GM10266 (cell line): Measurements from ENCODE around the gene OR5A2.

Experiments used
- DNase-seq: peaks from one replicate; pipeline ENCODE4 v3.0.0; 2012; ENCODE audit errors: extremely low spot score
- CTCF ChIP-seq: IDR thresholded peaks from 2 replicates; pipeline ENCODE4 v1.5.1; 2012; ENCODE audit warnings: mild to moderate bottlenecking, low read depth; ENCODE audit not compliant: control insufficient read depth, insufficient read depth; ENCODE audit errors: missing control alignments

Gene OR5A2

GRCh38 chr11:59437770-59438169 is 11.6 kb upstream of the OR5A2 start:
- DNase-seq, result no peak
- TF ChIP-seq CTCF, result no peak

- no peak for DNase-seq
- TF ChIP-seq CTCF, result no peak
Measured at GRCh38 chr11:59436169-59436568, 10.0 kb upstream of the OR5A2 start, which contains the start of gene OR5A1. Gene OR5A1, plus strand, starts transcription at chr11:59436469. Its CDS starts 6,700 bp downstream, at chr11:59443169.

- peak; percentile 75 for TF ChIP-seq CTCF
- peak; percentile 52 for DNase-seq
Measured at GRCh38 chr11:59429924-59430516, 3.8 kb upstream of the OR5A2 start.

DNA sequence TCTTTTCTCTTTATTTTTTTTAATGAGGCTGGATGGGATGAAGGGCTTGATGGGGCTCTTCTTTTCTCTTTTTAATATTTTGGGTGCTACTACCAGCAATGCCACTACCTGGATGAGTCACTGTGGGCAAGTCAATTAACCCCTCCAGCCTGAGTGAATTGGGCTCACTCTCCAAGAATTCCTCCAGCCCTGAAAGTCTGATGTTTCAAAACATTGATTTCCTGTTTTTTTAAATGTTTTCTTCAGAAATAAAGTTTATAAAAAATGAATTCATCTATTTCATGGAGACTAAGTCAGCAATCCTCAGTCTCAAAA is 812 bp upstream of the OR5A2 start:
- no peak for TF ChIP-seq CTCF
- DNase-seq, result no peak

DNA sequence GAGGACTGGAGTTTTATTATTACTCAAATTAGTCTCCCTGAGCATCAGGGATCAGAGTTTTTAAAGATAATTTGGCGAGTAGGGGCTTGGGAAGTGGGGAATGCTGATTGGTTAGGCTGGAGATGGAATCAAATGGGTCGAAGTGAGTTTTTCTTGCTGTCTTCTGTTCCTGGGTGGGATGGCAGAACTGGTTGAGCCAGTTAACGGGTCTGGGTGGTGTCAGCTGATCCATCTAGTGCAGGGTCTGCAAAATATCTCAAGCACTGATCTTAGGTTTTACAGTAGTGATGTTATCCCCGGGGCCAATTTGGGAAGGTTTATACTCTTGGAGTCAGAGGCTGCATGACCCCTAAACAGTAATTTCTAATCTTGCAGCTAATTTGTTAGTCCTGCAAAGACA is 1.1 kb downstream of the OR5A2 start:
- no peak for DNase-seq
- TF ChIP-seq CTCF, result no peak

DNA sequence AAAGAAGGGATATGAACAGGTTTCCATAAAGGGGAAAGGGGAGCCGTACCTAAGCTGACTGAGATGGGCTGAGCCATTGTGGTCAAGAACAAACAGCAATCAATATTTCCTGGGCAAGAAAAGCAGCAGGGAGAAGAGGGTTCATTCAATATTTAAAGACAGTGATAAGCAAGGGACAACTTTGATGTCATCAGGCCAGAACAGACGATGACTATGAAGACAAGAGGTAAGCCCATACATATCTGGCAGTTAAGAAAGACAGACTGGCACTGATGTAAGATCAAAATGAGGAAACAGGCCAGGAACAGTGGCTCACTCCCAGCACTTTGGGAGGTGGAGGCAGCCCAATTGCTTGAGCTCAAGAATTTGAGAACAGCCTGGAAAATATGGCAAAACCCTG is 2.4 kb downstream of the OR5A2 start:
- no peak for DNase-seq
- no peak for TF ChIP-seq CTCF

DNA sequence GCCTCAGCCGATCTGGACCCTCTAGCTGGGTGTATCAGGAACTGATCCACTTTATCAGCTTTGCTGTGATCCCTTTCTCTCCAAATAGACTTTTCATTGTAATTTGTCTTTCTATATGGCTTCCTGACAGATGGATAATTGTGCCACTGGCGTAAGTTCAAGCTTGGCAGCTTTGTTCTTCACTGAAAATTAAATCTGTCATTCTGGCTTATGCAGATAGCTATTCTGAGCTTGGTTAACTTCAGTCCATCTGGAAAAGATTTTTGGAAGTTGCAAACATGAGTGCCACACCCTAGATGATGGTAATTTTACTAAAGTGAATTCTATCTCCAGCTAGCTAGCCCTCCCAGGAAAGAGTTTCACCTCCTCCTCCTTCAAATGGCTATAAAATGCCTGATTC is 8.1 kb downstream of the OR5A2 start:
- DNase-seq, result no peak
- no peak for TF ChIP-seq CTCF

- no peak for TF ChIP-seq CTCF
- no peak for DNase-seq
Measured at GRCh38 chr11:59417023-59417422, 9.2 kb downstream of the OR5A2 start.
